HEK293 (cell line): ENCODE measurements around the gene ZNF749.

ENCODE experiments used
- CTCF ChIA-PET: fragments of 350-600 bp; formaldehyde crosslinking; extraction: SDS; loops from one replicate; lab custom pipeline; 2021; ENCODE audit warnings: antibody characterized with exemption; lab: Yijun Ruan, JAX
- POLR2A ChIA-PET: fragments of 300-600 bp; formaldehyde crosslinking; extraction: SDS; loops from one replicate; lab custom pipeline; 2020; ENCODE audit warnings: antibody characterized with exemption, inconsistent platforms; lab: Yijun Ruan, JAX
- H3K27ac ChIP-seq: fragments of 200-500 bp; sonication (Bioruptor generic); 2 replicates; pipeline ENCODE4 v1.5.1; 2014; ENCODE audit warnings: low read depth, low read length, control low read depth, inconsistent platforms; ENCODE audit errors: extremely low read depth
- H3K36me3 ChIP-seq, 2 experiments: fragments of 200-500 bp in 1 of 2; sonication (Bioruptor generic) in 1 of 2; 1 replicate in 1 of 2; 2 replicates in 1 of 2; pipeline ENCODE4 v1.5.1; 2014 to 2017; ENCODE audit warnings: inconsistent platforms in 2 of 2, low read length in 2 of 2; ENCODE audit not compliant: control insufficient read depth in 2 of 2, insufficient read depth in 1 of 2
- H3K4me1 ChIP-seq: fragments of 200-500 bp; sonication (Bioruptor generic); 2 replicates; pipeline ENCODE4 v1.5.1; 2014; ENCODE audit warnings: mild to moderate bottlenecking, low read length, inconsistent platforms; ENCODE audit not compliant: control insufficient read depth, insufficient read depth
- H3K4me3 ChIP-seq: 2 replicates; pipeline ENCODE4 v1.5.1; 2011; ENCODE audit warnings: low read depth, mild to moderate bottlenecking, control low read depth, low read length, moderate library complexity
- H3K9me3 ChIP-seq: fragments of 200-500 bp; sonication (Bioruptor generic); 2 replicates; pipeline ENCODE4 v1.5.1; 2014; ENCODE audit warnings: low read depth, low read length, inconsistent platforms; ENCODE audit not compliant: control insufficient read depth, insufficient read depth
- MEIS1 ChIP-seq: sonication (generic); formaldehyde crosslinking; IDR thresholded peaks from 2 replicates; pipeline ENCODE4 v1.8.1; 2022; ENCODE audit warnings: missing genetic modification reagents, mild to moderate bottlenecking, borderline replicate concordance
- SETDB1 ChIP-seq: IDR thresholded peaks from one replicate; pipeline ENCODE4 v1.6.1; 2017; ENCODE audit warnings: mild to moderate bottlenecking, low read length, moderate library complexity, mixed read lengths; ENCODE audit not compliant: insufficient read length
- ZNF157 ChIP-seq: fragments of 450-650 bp; formaldehyde crosslinking; IDR thresholded peaks from 2 replicates; pipeline ENCODE4 v1.5.1; 2016; ENCODE audit warnings: missing biosample characterization, missing genetic modification characterization
- ZNF169 ChIP-seq: fragments of 450-650 bp; formaldehyde crosslinking; IDR thresholded peaks from 2 replicates; pipeline ENCODE4 v1.5.1; 2016; ENCODE audit warnings: missing biosample characterization, missing genetic modification characterization
- ZNF239 ChIP-seq: fragments of 450-650 bp; formaldehyde crosslinking; IDR thresholded peaks from 2 replicates; pipeline ENCODE4 v1.5.1; 2016; ENCODE audit warnings: missing biosample characterization, missing genetic modification characterization
- ZNF292 ChIP-seq: fragments of 450-650 bp; formaldehyde crosslinking; IDR thresholded peaks from 2 replicates; pipeline ENCODE4 v1.5.1; 2016; ENCODE audit warnings: low read depth, missing biosample characterization, missing genetic modification characterization, borderline replicate concordance
- ZNF37A ChIP-seq: fragments of 450-650 bp; IDR thresholded peaks from 2 replicates; pipeline ENCODE4 v1.5.1; 2018; ENCODE audit warnings: missing biosample characterization, missing genetic modification characterization
- ZNF488 ChIP-seq: fragments of 450-650 bp; formaldehyde crosslinking; IDR thresholded peaks from 2 replicates; pipeline ENCODE4 v1.5.1; 2016; ENCODE audit warnings: missing biosample characterization, missing genetic modification characterization
- ZNF549 ChIP-seq: fragments of 450-650 bp; IDR thresholded peaks from 2 replicates; pipeline ENCODE4 v1.5.1; 2018; ENCODE audit warnings: missing biosample characterization, missing genetic modification characterization, mild to moderate bottlenecking, inconsistent platforms, moderate library complexity
- ZNF692 ChIP-seq: fragments of 450-650 bp; formaldehyde crosslinking; IDR thresholded peaks from 2 replicates; pipeline ENCODE4 v1.5.1; 2016; ENCODE audit warnings: missing biosample characterization, missing genetic modification characterization
- TF ChIP-seq, protein P1 (sequence below): fragments of 450-650 bp; formaldehyde crosslinking; IDR thresholded peaks from 2 replicates; pipeline ENCODE4 v1.5.1; 2016; ENCODE audit warnings: missing biosample characterization, missing genetic modification characterization, low read depth
- TF ChIP-seq, protein P2 (sequence below): fragments of 450-650 bp; formaldehyde crosslinking; IDR thresholded peaks from 2 replicates; pipeline ENCODE4 v1.5.1; 2016; ENCODE audit warnings: missing biosample characterization, missing genetic modification characterization

The ZNF749 gene

DNA sequence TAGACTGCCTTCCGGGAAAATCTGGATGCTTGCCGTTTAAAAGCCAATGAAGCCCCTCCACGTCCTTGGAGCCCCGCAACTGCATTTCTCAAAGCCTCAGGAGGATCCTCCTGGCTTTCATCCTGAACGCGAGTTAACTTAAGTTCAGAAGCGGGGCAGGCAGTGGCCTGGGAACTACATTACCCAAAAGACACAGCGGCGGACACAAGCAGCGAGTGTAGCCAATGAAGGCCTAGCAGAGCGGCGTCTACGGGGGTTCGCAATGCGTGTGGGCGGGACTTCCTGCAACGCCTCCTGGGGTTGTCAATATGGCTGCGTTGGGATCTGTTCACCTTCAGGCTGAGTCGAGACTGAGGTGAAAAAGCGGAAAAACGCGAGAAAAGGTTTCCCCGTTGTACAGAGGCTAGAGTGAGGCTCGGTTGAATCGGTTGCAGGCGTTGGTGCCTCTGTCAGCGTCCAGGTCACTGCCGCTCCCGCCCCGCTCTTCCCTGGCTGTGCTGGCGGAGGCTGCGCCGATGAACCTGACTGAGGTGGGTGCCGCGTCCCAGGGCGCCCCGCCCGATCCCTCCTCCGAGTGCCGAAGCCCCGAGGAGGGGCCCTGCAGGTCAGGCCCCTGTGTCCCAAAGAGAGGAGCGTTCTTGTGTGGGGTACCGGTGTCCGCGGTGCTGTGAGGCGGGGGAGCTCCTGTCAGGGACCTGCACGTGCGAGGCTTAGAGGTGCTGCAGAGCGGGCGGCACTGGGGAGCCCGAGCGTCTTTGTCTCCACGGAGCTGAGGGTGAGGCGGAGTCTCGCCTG, 24.1 kb upstream of the ZNF749 start, which contains the start of gene ZNF17 (continued):
- TF ChIP-seq, protein P1, sequence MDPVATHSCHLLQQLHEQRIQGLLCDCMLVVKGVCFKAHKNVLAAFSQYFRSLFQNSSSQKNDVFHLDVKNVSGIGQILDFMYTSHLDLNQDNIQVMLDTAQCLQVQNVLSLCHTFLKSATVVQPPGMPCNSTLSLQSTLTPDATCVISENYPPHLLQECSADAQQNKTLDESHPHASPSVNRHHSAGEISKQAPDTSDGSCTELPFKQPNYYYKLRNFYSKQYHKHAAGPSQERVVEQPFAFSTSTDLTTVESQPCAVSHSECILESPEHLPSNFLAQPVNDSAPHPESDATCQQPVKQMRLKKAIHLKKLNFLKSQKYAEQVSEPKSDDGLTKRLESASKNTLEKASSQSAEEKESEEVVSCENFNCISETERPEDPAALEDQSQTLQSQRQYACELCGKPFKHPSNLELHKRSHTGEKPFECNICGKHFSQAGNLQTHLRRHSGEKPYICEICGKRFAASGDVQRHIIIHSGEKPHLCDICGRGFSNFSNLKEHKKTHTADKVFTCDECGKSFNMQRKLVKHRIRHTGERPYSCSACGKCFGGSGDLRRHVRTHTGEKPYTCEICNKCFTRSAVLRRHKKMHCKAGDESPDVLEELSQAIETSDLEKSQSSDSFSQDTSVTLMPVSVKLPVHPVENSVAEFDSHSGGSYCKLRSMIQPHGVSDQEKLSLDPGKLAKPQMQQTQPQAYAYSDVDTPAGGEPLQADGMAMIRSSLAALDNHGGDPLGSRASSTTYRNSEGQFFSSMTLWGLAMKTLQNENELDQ (tag by site-specific recombination), result no peak
- no peak for TF ChIP-seq ZNF239 (tag by site-specific recombination)
- TF ChIP-seq ZNF488 (tag by site-specific recombination), result no peak

DNA sequence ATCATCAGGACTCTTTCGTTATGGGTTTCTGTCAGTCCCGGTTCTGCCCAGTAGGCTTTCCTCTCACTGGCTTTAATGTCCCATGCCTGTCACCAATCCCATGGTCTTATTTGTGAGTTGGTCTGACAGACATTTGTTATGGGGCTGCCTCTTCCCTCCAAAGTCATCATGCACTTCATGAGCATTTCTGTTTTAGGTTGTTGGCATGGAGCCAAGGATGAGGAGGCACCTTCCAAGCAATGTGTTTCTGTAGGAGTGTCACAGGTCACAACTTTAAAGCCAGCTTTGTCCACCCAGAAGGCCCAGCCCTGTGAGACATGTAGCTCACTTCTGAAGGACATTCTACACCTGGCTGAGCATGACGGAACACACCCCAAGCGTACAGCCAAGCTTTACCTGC, 15.7 kb upstream of the ZNF749 start:
- H3K4me3 ChIP-seq, result no peak overlapping the region

DNA sequence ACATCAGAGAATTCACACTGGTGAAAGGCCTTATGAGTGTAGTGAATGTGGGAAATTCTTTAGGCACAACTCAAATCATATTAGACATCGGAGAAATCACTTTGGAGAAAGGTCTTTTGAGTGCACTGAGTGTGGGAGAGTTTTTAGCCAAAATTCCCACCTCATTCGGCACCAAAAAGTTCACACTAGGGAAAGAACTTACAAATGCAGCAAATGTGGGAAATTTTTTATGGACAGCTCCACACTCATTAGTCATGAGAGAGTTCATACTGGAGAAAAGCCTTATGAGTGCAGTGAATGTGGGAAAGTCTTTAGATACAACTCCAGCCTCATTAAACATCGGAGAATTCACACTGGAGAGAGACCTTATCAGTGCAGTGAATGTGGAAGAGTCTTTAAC, 14.1 kb upstream of the ZNF749 start:
- Histone ChIP-seq H3K9me3 (no peaks in the 10 kb centered on the region; the same call in none of the 2 replicates), H3K27ac (no peak overlapping the region), H3K4me3 (no peak overlapping the region), H3K36me3 (peaks cover 26 to 53% of the 10 kb centered on the region in 2 experiments), H3K4me1 (no peaks in the 10 kb centered on the region)
- TF ChIP-seq, protein P2, sequence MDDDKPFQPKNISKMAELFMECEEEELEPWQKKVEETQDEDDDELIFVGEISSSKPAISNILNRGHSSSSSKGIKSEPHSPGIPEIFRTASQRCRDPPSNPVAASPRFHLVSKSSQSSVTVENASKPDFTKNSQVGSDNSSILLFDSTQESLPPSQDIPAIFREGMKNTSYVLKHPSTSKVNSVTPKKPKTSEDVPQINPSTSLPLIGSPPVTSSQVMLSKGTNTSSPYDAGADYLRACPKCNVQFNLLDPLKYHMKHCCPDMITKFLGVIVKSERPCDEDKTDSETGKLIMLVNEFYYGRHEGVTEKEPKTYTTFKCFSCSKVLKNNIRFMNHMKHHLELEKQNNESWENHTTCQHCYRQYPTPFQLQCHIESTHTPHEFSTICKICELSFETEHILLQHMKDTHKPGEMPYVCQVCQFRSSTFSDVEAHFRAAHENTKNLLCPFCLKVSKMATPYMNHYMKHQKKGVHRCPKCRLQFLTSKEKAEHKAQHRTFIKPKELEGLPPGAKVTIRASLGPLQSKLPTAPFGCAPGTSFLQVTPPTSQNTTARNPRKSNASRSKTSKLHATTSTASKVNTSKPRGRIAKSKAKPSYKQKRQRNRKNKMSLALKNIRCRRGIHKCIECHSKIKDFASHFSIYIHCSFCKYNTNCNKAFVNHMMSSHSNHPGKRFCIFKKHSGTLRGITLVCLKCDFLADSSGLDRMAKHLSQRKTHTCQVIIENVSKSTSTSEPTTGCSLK (tag by site-specific recombination), result no peak
- TF ChIP-seq SETDB1, result peak; percentile 51
- ChIA-PET POLR2A (no interaction called here), CTCF (interaction anchor here (1.6 to 2.8 kb wide), 2 partner anchors 14 to 15 kb away, joined by 3 to 8 read pairs; no protein-coding TSS in a partner anchor)

More for the DNA sequence above, 15.7 kb upstream of the ZNF749 start:
- H3K4me1 ChIP-seq, result no peaks in the 10 kb centered on the region
- CTCF ChIA-PET, result interaction anchor here (1.6 kb wide), 2 partner anchors 12 to 13 kb away, joined by 3 to 4 read pairs; no protein-coding TSS in a partner anchor
- POLR2A ChIA-PET, result interaction anchor here (0.6 kb wide), 1 partner anchor 89 kb away, joined by 4 read pairs; no protein-coding TSS in a partner anchor
- TF ChIP-seq ZNF292 (tag by site-specific recombination) (no peak), ZNF157 (no peak), ZNF692 (tag by site-specific recombination) (no peak), ZNF549 (tag by site-specific recombination) (no peak), MEIS1 (CRISPR knock-in tag) (no peak), ZNF169 (tag by site-specific recombination) (no peak), ZNF37A (tag by site-specific recombination) (no peak)
- H3K36me3 ChIP-seq, result peaks cover 34 to 67% of the 10 kb centered on the region in 2 experiments
- no peak overlapping the region for H3K27ac ChIP-seq
- H3K9me3 ChIP-seq, result no peaks in the 10 kb centered on the region; the same call in none of the 2 replicates
